ENCODE measurements around the gene TM9SF3. TPM values are rescaled to one million over a fixed set of nuclear protein-coding genes. Genes with fewer than 3 reads are reported as not detected.

TM9SF3 gene
- 10 to 100 TPM; 78.6 to 97.8 TPM for total RNA-seq
- long read RNA-seq, full-length matches to known transcripts: 9 of 20 reads
- long read RNA-seq, partial matches to known transcripts: 9 of 20 reads
- long read RNA-seq, other reads (novel, unspliced or antisense): 2 of 20 reads

GRCh38 chr10:96586419-96587263 lies at the start of gene TM9SF3:
Gene TM9SF3 (minus strand): TSS chr10:96587012. CDS start chr10:96586835, 177 bp downstream.
- intact Hi-C loops (cut with DNase I): no loop called here
- DNase-seq (peak; percentile 96), ATAC-seq (peak; percentile 90 to 96)

- ATAC-seq (no peak), DNase-seq (no peak)
- intact Hi-C loops (cut with DNase I): no loop called here
Measured at GRCh38 chr10:96636551-96636950, 49.7 kb upstream of the TM9SF3 start.

DNA sequence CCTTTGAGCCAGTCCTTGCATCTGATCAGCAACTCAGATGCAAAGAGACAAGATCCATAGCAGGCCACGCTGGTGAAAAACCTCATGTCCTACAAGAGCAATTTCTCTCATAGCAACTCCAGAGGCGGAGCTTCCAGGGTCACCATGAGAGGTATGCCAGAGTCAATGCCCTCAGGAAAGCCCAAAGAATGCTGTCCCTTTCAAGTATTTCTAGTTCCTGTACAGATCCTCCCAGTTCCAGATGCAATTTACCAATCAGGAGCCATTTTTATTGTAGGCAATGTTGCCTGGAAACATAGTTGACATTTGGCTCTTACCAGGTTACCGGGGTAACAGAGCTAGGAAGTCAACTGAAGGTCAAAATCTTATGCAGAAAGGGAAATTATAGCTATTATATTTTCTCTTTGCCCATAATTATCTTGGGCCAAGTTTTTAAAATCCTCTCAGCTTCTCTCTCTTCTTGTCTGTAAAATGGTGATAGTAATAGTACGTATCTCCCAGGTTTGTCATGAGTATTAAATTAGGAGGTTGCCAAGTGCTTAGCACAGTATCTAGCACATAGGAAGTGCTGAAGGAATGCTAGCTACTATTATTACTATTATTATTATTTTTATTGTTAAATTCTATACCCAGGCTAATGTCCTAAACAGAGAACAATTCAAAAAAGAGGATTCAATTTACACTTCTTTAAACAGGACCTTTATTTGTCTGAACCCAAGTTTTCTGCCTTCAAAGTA lies 46.3 kb upstream of the TM9SF3 start:
- ATAC-seq (no peak), DNase-seq (no peak)
- intact Hi-C loops (cut with DNase I): no loop called here

- intact Hi-C loops (cut with DNase I): no loop called here
- DNase-seq: no peak
Measured at GRCh38 chr10:96627292-96627691, 40.5 kb upstream of the TM9SF3 start.

DNA sequence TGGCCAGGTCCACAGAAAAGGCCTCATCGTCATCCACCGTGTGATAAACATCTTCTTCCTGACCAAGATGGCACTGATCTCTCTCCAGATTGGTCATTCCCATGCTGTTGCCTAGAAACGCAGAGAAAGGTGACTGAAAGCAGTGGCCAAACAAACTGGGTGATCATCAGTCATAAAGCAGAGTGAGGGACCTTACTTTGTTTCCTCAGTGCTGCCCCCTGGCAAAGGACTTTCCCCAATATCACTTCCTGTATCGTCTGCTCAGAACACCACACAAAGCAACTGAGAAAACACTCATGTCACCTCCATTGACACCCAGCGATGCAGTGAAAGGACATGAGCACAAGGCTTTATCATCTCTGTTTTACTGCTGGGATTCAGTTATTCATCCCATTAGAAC lies 40.0 kb upstream of the TM9SF3 start:
- intact Hi-C loops (cut with DNase I): no loop called here
- no peak for ATAC-seq
- no peak for DNase-seq

More at GRCh38 chr10:96627292-96627691, 40.5 kb upstream of the TM9SF3 start:
- ATAC-seq: no peak

- ATAC-seq (no peak), DNase-seq (no peak)
- intact Hi-C loops (cut with DNase I): no loop called here
Measured at GRCh38 chr10:96625173-96625572, 38.4 kb upstream of the TM9SF3 start.

GRCh38 chr10:96622013-96622787 lies 35.4 kb upstream of the TM9SF3 start:
- ATAC-seq (no peak), DNase-seq (no peak)
- intact Hi-C loops (cut with DNase I): no loop called here

DNA sequence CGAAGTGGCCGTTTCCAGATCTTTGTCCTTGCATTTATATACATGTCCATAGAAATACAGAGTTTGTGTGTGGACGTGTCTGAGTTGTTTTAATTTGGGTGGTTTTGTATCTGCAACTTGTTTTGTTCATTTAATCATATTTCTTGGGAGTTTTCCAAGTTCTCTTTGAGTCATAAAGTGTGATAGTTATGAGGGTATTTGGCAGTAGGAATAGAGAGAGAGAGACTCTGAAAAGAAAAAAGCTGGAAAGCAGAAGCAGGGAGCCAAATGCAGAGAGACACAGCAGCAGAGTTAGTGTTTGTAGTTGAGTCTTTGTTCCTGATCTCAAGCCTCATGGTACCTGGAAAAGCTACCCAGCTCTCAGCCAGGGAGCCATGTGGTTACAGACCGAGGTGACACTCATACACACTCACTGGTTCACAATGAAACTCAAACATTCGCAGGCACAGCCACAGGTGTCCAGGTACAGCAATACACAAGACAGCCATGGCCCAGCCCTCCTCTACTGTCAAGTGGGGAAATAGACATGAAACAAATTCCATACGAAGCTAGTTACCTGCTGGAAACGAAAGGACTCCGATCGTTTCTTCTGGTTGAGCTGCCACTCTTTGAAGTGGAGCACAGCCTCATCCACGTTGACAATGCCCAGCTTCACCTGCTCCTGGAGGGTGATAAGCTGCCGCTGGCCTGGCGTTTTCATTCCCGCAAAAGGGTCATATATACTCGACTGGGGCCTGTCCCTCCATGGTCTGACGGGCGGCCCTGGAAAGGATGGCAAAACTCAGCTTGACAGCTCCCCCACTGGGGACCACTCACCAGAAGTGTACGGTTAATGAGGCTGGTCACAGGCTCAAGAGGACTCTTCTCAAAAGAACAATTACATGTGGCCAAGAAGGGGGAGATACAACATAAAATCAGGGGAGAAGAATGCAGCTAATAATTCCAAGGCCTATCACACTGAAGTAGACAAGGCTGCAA lies 33.3 kb upstream of the TM9SF3 start:
- intact Hi-C loops (cut with DNase I): no loop called here
- ATAC-seq (peak; percentile 65 to 70), DNase-seq (no peak)

- intact Hi-C loops (cut with DNase I): no loop called here
- ATAC-seq: peak; percentile 69 to 89
- peak; percentile 30 for DNase-seq
Measured at GRCh38 chr10:96619120-96619519, 32.3 kb upstream of the TM9SF3 start.

DNA sequence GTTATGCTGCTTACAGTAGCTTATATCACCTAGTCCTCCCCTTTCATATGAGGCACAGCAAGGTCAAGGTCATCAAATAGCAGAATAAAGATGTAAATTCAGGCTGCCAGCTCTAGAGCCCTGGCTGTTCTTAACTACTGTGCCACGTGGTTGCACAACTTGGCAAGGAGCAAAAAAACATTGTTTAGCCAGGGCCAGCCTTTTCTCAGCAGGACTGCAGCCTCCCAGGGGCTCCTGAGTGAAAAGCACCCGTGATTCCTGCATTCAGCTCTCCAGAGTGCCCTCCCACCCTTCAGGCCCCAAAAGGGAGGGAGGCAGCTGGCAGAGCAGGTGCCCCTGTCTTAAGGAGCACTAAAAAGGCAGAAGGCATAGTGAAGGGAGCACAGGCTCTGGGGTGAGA lies 31.8 kb upstream of the TM9SF3 start:
- intact Hi-C loops (cut with DNase I): no loop called here
- ATAC-seq: peak; percentile 78 to 86
- peak; percentile 51 for DNase-seq

GRCh38 chr10:96616961-96617360 lies 30.1 kb upstream of the TM9SF3 start:
- no peak for ATAC-seq
- no peak for DNase-seq
- intact Hi-C loops (cut with DNase I): no loop called here

DNA sequence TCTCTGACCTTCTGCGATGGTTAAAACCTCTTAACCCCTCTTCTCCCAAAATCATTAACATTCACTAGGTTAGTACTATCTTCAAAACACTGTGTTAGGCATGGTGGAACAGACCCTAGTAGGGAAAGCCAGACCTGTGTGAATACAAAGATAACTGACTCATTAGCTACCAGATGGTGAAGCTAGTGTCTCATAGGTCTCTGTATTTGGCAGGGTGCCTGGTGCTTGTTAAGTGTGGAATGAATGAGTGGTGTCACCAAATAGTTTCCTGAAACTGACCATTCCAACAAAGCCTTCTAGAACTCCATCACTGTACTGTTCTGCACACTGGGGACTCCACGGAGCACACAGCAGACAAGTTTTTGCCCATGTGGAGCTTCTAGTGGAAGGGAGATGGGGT lies 27.7 kb upstream of the TM9SF3 start:
- intact Hi-C loops (cut with DNase I): no loop called here

DNA sequence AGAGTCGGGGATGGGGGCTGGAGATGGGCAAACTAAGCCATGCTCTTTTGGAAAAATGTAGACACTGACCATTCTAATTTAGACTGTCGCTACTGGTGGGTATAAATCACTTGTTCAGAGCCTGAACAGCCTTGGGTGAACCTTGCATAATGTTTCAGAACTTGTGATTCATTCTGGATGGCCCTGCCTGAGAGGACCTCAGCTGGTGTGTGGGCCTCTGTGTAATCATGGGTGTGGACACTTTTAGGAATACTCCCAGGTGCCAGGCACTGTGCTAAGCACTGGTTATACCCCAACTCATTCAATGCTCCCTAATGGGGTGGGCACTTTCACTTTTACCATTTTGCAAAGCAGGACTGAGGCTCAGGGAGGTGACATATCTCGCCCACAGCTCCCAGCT lies 26.8 kb upstream of the TM9SF3 start:
- intact Hi-C loops (cut with DNase I): no loop called here
- ATAC-seq (no peak), DNase-seq (no peak)

More for the DNA sequence above, 27.7 kb upstream of the TM9SF3 start:
- DNase-seq (peak; percentile 39), ATAC-seq (peak in 1 of 2 donors; percentile 59)

GRCh38 chr10:96612055-96612830 lies 25.4 kb upstream of the TM9SF3 start:
- intact Hi-C loops (cut with DNase I): no loop called here
- DNase-seq (no peak), ATAC-seq (no peak)

DNA sequence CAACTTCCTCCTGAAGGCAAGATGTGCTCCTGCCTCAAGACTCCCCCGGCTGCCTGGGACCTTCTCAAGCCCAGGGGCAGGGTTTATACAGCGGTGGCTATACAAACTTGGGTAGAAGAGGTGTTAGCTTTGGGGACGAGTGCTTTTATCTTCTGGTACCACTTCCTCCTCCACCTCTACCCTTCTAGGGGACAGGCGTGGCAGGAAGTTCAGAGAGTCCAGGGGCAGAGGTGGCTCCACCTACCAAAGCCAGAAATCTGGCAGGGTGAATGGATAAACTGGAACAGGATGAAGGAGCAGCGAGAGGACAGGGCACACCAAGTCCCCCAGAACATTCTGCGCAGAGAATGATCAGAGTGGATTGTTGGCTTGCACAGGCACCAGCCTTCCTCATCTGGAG lies 24.0 kb upstream of the TM9SF3 start:
- ATAC-seq: no peak
- intact Hi-C loops (cut with DNase I): no loop called here

DNA sequence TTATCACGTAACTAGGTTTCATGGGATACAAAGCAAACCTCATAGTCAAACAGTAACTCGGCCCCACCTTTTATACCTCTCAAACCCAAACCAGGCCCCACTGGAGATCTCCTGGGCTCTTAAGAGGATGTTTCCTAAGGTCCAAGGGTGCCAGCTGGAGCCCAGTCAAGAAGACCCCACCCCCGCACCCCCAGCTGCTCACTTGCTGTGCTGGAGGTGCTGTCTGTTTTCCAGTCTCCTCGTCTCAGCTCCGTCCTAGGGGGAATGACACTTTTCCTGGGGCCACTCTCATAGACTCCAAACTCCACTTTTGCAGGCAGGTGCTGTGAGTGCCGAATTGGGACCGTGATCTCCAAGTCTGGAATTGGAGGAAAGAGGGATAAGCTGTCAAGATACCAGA lies 22.7 kb upstream of the TM9SF3 start:
- intact Hi-C loops (cut with DNase I): no loop called here
- DNase-seq: no peak

More for the DNA sequence above, 24.0 kb upstream of the TM9SF3 start:
- no peak for DNase-seq

GRCh38 chr10:96608805-96609204 lies 22.0 kb upstream of the TM9SF3 start:
- no peak for ATAC-seq
- intact Hi-C loops (cut with DNase I): no loop called here
- no peak for DNase-seq

More for the DNA sequence above, 22.7 kb upstream of the TM9SF3 start:
- ATAC-seq: no peak
